GM10266 (cell line): Measurements from ENCODE around the gene SLMAP.
A peak's percentile ranks its signal among the peaks of the same experiment; 100 is the strongest.

ENCODE experiments used
- DNase-seq: peaks from one replicate; pipeline ENCODE4 v3.0.0; 2012; ENCODE audit errors: extremely low spot score
- CTCF ChIP-seq: IDR thresholded peaks from 2 replicates; pipeline ENCODE4 v1.5.1; 2012; ENCODE audit warnings: mild to moderate bottlenecking, low read depth; ENCODE audit not compliant: control insufficient read depth, insufficient read depth; ENCODE audit errors: missing control alignments

Gene SLMAP

GRCh38 chr3:57783186-57784088, 27.3 kb downstream of the SLMAP start:
- DNase-seq: no peak
- no peak for TF ChIP-seq CTCF

- no peak for TF ChIP-seq CTCF
- no peak for DNase-seq
Measured at GRCh38 chr3:57784089-57784735, 28.1 kb downstream of the SLMAP start.

- TF ChIP-seq CTCF: no peak
- DNase-seq: no peak
Measured at GRCh38 chr3:57785446-57785845, 29.3 kb downstream of the SLMAP start.

GRCh38 chr3:57787867-57788623, 31.9 kb downstream of the SLMAP start:
- no peak for TF ChIP-seq CTCF
- DNase-seq: peak; percentile 65

GRCh38 chr3:57788624-57789018, 32.5 kb downstream of the SLMAP start:
- no peak for TF ChIP-seq CTCF
- DNase-seq: no peak

GRCh38 chr3:57791245-57791644, 35.1 kb downstream of the SLMAP start:
- TF ChIP-seq CTCF: no peak
- no peak for DNase-seq
